Measurements from ENCODE around the gene SLC9A2.

SLC9A2 gene

GRCh38 chr2:102621630-102622029 is 2.3 kb downstream of the SLC9A2 start:
- no peak for DNase-seq

- no peak for DNase-seq
Observed at GRCh38 chr2:102622646-102623045, 3.3 kb downstream of the SLC9A2 start.

GRCh38 chr2:102630458-102630857 is 11.1 kb downstream of the SLC9A2 start:
- no peak for DNase-seq

- no peak for DNase-seq
Observed at GRCh38 chr2:102632380-102633175, 13.2 kb downstream of the SLC9A2 start.

- no peak for DNase-seq
Observed at GRCh38 chr2:102634831-102635241, 15.5 kb downstream of the SLC9A2 start.

GRCh38 chr2:102635317-102635716 is 16.0 kb downstream of the SLC9A2 start:
- DNase-seq = no peak

- DNase-seq = no peak
Observed at GRCh38 chr2:102636283-102636907, 17.0 kb downstream of the SLC9A2 start.

GRCh38 chr2:102637358-102637757 is 18.0 kb downstream of the SLC9A2 start:
- no peak for DNase-seq

GRCh38 chr2:102639429-102639828 is 20.1 kb downstream of the SLC9A2 start:
- no peak for DNase-seq

- DNase-seq = no peak
Observed at GRCh38 chr2:102652126-102652525, 32.8 kb downstream of the SLC9A2 start.

- no peak for DNase-seq
Observed at GRCh38 chr2:102657770-102658169, 38.4 kb downstream of the SLC9A2 start.

- DNase-seq = no peak
Observed at GRCh38 chr2:102660070-102660469, 40.7 kb downstream of the SLC9A2 start.

GRCh38 chr2:102660574-102660973 is 41.2 kb downstream of the SLC9A2 start:
- no peak for DNase-seq

- DNase-seq = no peak
Observed at GRCh38 chr2:102661846-102662245, 42.5 kb downstream of the SLC9A2 start.

GRCh38 chr2:102662833-102663232 is 43.5 kb downstream of the SLC9A2 start:
- DNase-seq = no peak

- no peak for DNase-seq
Observed at GRCh38 chr2:102663381-102663780, 44.0 kb downstream of the SLC9A2 start.

- DNase-seq = no peak
Observed at GRCh38 chr2:102664471-102664909, 45.1 kb downstream of the SLC9A2 start.

GRCh38 chr2:102667072-102667471 is 47.7 kb downstream of the SLC9A2 start:
- no peak for DNase-seq

- DNase-seq = no peak
Observed at GRCh38 chr2:102668171-102668570, 48.8 kb downstream of the SLC9A2 start.

- DNase-seq = no peak
Observed at GRCh38 chr2:102669401-102669800, 50.0 kb downstream of the SLC9A2 start.

GRCh38 chr2:102672107-102672776 is 52.9 kb downstream of the SLC9A2 start:
- DNase-seq = no peak

GRCh38 chr2:102674370-102674769 is 55.0 kb downstream of the SLC9A2 start:
- no peak for DNase-seq

- no peak for DNase-seq
Observed at GRCh38 chr2:102674836-102675235, 55.5 kb downstream of the SLC9A2 start.

All from NCI-H446 (cell line).